ENCODE data around the gene PEAK3.

Gene PEAK3

DNA sequence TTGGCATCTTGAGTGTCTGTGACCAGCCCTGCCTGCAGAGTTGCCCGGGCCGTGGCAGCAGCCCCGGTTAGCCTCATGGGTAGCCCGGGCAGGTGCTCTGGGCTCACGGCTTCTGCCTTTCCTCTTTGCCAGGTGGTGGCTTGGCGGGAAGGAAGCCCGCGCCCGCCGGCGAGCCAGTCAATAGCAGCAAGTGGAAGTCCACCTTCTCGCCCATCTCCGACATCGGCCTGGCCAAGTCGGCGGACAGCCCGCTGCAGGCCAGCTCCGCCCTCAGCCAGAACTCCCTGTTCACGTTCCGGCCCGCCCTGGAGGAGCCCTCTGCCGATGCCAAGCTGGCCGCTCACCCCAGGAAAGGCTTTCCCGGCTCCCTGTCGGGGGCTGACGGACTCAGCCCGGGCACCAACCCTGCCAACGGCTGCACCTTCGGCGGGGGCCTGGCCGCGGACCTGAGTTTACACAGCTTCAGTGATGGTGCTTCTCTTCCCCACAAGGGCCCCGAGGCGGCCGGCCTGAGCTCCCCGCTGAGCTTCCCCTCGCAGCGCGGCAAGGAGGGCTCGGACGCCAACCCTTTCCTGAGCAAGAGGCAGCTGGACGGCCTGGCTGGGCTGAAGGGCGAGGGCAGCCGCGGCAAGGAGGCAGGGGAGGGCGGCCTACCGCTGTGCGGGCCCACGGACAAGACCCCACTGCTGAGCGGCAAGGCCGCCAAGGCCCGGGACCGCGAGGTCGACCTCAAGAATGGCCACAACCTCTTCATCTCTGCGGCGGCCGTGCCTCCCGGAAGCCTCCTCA lies 55.7 kb downstream of the PEAK3 start:
- no peak for DNase-seq (ENCODE audit: extremely low read depth in 1 of 2, low read depth in 1 of 2)

DNA sequence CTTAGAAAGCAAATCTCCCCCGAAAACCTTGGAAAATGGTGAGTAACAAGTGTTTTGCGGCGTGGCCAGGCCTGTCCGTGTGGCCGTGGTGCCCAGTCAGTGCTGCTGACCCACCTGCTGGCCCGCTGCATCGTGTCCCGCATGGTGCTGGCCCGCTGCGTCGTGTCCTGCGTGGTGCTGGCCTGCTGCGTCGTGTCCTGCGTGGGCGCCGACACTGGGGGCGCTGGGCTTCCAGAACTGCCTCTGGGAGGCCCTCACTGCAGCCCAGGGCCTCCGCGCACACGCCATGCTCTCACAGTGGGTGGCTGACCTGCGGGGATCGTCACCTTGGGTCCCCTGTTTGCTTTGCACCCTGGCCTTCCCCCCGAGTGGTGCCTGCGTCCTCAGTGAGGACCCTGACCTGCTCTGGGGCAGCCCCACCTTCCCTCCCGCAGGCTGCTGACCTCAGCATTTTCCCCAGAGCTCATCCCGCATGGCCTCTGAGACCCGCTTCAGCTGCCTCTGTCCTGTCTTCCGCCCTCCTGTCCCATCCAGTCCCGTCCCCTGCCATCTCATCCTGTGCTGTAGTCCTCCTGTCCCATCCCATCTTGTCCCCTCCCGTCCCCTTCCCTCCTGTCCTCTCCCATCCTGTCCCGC lies 56.4 kb downstream of the PEAK3 start:
- no peak for DNase-seq (ENCODE audit: extremely low read depth in 1 of 2, low read depth in 1 of 2)

DNA sequence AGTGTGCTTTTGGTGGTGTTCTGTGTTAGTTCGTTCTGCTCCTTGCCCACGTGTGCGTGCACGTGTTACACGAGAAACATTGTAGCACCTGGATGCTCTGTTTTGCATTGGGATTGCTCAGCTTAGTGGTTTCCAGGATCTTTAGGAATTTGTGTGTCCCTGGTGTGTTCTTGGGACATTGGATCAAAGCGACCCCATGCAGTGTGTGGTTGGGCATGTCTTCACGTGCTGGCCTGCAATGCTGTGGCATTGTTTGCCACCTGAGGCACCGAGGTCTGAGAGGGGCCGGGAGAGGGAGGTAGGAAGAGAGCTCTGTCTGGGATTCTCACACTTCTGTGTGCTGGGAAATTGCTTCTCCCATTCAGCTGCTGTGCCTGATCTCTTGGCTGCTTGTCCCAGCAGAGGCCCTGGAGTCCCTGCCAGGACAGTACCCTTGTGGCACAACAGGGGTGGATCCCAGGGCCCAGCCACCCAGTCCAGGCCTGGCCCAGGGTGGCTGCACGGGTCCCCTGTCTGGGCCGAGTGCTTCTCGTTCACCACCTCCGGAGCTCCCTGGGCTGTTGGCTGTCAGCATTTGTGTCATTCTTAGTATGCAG lies 57.1 kb downstream of the PEAK3 start:
- DNase-seq (ENCODE audit: extremely low read depth in 1 of 2, low read depth in 1 of 2), result no peak
